Left forelimb (tissue), 1 donor: Measurements from ENCODE around the gene XPNPEP1.

ENCODE experiments used
- DNase-seq: peaks from one replicate; pipeline ENCODE4 v3.0.0-alpha.2; 2018; ENCODE audit warnings: low spot score

Gene XPNPEP1

GRCh38 chr10:109893386-109893785 lies 29.9 kb downstream of the XPNPEP1 start:
- no peak for DNase-seq

GRCh38 chr10:109892931-109893330 lies 30.4 kb downstream of the XPNPEP1 start:
- DNase-seq, result no peak

DNA sequence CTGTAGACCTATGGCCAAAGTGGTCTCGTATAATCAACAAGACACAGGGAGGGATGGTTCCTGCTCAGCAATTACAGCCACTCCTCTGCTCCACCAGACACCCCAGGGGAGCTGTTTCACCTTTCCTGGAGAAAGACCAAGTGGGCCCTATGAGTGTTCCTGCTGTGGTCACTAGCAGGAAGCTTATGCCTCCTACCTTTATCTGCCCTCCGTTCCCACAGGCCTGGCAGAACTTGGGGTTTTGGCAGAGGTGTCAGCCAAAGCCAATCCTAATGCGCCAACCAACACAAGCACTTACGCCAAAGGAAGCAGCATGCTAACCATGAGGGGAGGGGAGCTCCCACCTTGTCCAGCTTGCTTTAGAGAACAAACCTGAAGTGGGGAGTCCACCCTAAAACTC lies 31.2 kb downstream of the XPNPEP1 start:
- DNase-seq, result no peak

GRCh38 chr10:109891105-109891504 lies 32.2 kb downstream of the XPNPEP1 start:
- no peak for DNase-seq

- no peak for DNase-seq
Measured at GRCh38 chr10:109889867-109890266, 33.4 kb downstream of the XPNPEP1 start.

- DNase-seq, result no peak
Measured at GRCh38 chr10:109887776-109888175, 35.5 kb downstream of the XPNPEP1 start.

- DNase-seq, result no peak
Measured at GRCh38 chr10:109887243-109887642, 36.1 kb downstream of the XPNPEP1 start.

- DNase-seq, result no peak
Measured at GRCh38 chr10:109886781-109887140, 36.5 kb downstream of the XPNPEP1 start.

DNA sequence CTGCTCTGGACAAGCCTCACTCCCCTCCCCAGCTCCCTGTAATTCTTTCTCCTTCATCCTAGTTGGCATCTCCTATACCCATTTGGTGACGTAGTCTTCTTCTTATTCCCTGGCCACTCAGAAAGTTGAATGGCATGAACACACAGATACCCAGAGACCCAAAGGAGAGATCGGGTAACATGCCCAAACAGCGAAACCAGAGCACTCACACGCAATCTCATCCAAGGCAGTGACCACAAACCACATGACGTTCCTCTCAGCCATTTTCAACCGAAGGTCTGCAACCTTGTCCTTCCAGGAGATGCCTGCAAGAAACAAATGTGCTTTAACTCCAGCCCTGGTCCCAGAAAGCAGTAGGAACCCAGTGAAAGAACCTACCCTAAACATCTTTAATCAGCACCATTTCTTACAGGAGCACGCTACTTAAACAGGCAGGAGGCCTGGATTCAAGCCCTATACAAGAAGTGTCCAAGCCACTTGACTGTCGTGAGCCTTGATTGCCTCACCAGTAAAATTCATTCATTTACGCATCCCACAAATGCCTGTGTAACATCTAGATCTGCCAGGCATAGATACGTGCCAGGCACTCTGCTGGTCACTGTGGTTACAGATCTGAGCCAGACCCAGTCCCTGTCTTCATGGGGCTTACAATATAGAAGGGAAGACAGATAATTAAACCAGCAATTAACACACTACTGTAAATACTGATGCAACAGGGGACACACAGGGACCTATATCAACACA lies 37.1 kb downstream of the XPNPEP1 start:
- DNase-seq, result no peak

- peak; percentile 85 for DNase-seq
Measured at GRCh38 chr10:109883859-109884771, 39.2 kb downstream of the XPNPEP1 start.

DNA sequence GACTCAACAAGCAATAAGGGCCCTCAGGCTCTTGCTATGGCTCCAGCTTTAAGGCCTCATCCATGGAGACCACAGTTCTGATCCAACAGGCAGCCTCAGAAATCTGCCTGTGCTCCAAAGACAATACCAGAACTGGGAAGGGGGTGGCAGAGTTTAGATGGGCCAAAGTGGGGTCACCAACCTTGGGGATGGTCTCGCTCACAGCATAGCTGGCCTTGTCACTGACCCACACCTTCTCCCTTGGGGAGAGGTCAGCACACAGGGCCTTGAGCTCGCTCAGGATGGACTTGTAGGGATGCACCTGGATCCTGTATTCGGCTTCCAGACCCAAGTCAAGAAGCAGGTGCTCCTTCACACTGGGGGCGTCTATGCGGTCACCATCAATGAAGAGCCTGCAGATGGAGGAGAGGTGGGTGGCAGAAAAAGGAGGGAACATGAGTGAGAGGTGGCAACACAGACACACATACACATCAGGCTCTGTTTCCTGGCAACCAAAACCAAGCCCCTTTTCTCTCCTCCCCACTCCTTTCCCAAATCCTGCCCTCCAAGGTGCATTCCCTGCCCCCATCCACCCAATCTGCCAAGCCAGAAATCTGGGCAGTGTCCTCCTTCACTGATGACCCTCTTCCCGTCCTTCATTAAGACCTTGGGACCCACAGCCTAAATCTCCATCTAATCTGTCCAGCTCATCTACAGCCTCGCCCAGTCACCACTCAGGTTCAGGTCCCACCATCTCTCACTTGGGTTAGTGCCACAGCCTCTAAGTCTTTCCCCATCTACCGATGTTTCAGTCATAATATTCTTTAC lies 40.9 kb downstream of the XPNPEP1 start:
- DNase-seq, result no peak

DNA sequence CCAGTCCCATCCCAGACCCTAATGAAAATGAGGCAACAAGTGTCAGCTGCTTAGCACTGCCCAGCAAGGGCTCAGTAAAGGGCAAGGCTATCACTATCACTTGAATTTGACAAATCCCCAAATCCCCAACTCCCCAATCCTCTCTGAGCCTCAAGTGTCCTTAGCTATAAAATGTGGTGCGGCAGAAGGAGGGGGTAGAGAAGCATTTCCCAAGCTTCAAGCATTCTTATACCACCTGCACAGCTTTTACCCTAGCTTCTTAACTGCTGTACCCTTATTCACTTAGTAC lies 41.6 kb downstream of the XPNPEP1 start:
- DNase-seq, result no peak

- no peak for DNase-seq
Measured at GRCh38 chr10:109880886-109881768, 42.2 kb downstream of the XPNPEP1 start.

- DNase-seq, result no peak
Measured at GRCh38 chr10:109877546-109877945, 45.8 kb downstream of the XPNPEP1 start.

DNA sequence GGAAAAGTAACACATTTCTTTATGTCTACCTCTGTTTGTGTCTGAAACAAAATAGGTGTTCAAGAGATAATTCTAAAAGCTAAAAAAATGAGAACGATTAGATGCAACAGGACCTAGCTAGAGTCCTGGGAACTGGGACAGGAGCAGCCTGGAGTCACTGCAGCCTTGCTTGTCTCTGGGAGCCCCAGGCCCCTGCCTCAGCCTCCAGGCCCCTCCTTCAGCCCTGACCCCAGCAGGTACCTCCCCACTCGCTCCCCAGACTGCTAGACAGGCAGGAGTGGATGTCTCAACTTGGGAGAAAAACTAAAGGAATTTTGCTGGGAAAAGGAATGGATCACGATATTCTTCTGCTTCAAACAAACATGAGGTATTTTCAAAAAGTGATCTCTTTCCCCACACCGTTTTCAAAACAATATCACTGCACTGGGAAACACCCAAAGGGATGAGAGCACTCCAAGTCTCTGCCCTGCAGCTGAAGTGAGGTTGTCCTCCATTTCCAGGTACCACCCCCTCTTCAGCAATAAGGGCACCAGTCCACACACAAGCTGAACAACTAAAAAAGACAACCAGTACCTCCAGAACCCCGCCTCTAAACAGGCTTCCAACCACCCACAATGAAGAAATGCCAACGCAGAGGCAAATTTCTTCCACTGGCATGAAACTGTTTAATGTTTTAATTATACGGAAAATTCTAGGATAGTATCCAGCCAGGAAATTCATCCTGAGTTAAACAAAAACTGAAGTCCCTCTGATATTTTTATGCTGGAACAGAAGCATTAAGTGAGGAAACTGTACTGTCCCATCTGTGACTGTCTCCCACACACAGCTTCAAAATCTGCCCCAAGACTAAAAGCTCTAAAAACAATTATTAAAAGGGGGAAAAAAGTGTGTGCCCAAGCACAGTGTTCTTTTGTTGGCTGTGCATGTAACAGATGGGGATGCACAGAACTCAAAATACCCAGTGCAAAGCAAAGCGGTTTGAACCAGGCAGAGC lies 47.2 kb downstream of the XPNPEP1 start:
- DNase-seq, result no peak

GRCh38 chr10:109875151-109875568 lies 48.2 kb downstream of the XPNPEP1 start:
- DNase-seq, result no peak

GRCh38 chr10:109871476-109871875 lies 51.8 kb downstream of the XPNPEP1 start:
- no peak for DNase-seq

- no peak for DNase-seq
Measured at GRCh38 chr10:109866995-109867635, 56.2 kb downstream of the XPNPEP1 start.

DNA sequence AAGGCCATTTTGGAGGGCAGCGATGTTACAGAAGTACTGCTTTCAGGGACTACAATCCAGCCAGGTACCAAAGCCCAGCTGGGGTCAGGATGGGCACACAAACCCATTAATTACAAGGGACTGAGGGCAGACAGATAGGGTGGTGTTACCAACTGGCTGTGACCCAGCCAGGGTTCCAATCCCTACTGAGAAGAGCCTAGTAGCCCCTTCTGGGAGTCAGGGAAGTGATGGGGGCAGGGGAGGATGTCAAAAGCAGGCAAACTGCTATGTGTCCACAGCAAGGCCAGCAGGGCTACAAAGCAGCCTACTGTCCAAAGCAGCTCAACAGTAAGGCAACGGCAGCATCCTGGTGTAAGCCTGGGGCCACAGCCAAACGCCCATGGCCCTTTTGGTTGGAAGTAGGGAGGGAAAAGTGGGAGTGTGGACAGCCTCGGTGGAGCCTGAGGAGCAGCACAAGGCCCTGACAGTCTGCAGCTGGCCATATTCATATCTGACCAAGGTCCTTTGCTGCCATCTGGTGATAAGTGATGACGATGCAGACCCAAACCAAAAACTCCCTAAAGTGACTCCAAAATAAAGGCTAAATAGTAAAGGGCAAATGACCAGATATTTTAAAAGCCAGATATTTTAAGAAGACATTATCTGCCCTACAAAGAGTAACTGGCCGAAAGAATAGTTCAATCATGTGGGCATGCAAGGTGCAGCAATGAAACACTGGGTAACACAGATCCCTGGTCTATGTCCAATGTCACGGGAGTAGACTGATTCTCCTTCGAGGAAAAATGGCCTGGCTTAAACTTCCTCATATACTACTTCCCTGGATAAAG lies 56.9 kb downstream of the XPNPEP1 start:
- DNase-seq, result no peak
